Measurements from ENCODE around the gene NTRK3.

NTRK3 gene

DNA sequence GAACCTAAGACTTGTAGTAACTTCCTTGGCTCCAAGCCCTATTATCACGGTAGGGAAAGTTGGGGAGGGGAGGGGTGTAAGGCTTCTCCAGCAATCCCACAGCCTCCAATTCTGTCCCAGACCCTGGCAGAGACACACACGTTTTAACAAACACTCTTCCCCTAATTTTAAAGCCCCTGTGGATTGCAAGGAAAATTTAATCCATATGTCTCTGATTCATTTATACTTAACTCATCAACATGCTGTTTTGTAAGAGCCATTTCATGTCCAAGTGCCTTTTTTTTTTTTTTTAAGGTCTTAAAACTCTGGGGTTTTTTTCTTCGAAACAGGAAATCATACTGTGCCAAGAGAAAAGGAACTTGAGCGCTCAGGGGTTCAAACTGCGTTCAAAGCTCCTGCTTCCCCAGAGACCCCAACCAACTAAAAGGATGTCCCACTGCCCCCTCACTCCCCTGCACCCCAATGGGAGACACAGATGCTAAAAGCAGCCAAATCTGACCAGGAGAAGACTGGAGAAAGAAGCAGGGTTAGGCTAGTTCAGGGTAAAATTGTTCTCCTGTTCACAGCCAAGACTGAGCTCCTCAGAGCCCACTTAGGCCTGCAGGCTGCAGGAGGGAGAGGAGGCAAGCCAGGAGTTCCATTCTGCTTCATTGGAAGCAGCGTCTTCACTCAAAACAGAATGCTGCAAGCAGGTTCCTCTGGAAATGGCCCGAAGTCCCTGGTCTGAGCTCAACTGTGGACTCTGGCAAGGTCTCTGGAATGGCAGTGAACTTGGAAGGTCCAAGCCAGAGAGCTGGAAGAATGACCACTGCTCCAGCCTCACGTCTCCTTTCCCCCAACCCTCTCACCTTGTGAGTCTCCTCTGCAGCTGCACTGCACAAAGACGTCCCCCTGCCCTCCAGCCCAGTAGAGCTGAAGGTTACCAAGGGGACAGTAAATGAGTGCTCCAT lies 172.5 kb downstream of the NTRK3 start:
- H3F3A ChIP-seq (ENCODE audit: low read depth), result no peaks in the 10 kb centered on the region
- H3K9me3 ChIP-seq (ENCODE audit: insufficient read depth, low read depth, low read length), result no peaks in the 10 kb centered on the region
- H3K36me3 ChIP-seq (ENCODE audit: insufficient read depth, low read length), result no peaks in the 10 kb centered on the region
- H3K9ac ChIP-seq (ENCODE audit: low read depth, low read length, poor library complexity, severe bottlenecking), result no peak overlapping the region
- H3K4me3 ChIP-seq (ENCODE audit: low read length, poor library complexity, severe bottlenecking), result no peak overlapping the region
- no peaks in the 10 kb centered on the region for H3K9me2 ChIP-seq (replicated peaks; ENCODE audit: low read depth, low read length)
- no peak overlapping the region for H3K4me2 ChIP-seq (ENCODE audit: low read depth, low read length, poor library complexity, severe bottlenecking)
- no peak for TF ChIP-seq EZH2phosphoT487 (IDR thresholded peaks at IDR 0.05; ENCODE audit: borderline replicate concordance)
- TF ChIP-seq, protein P1, sequence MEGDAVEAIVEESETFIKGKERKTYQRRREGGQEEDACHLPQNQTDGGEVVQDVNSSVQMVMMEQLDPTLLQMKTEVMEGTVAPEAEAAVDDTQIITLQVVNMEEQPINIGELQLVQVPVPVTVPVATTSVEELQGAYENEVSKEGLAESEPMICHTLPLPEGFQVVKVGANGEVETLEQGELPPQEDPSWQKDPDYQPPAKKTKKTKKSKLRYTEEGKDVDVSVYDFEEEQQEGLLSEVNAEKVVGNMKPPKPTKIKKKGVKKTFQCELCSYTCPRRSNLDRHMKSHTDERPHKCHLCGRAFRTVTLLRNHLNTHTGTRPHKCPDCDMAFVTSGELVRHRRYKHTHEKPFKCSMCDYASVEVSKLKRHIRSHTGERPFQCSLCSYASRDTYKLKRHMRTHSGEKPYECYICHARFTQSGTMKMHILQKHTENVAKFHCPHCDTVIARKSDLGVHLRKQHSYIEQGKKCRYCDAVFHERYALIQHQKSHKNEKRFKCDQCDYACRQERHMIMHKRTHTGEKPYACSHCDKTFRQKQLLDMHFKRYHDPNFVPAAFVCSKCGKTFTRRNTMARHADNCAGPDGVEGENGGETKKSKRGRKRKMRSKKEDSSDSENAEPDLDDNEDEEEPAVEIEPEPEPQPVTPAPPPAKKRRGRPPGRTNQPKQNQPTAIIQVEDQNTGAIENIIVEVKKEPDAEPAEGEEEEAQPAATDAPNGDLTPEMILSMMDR (conservative IDR thresholded peaks at IDR 0.05; ENCODE audit: low read length), result no peak
- no peak overlapping the region for H2AFZ ChIP-seq (ENCODE audit: low read length)
- no peaks in the 10 kb centered on the region for H3K79me2 ChIP-seq (ENCODE audit: insufficient read depth, low read length)
- no peaks in the 10 kb centered on the region for H4K20me1 ChIP-seq (ENCODE audit: insufficient read depth, low read length, poor library complexity, severe bottlenecking)
- no peaks in the 10 kb centered on the region for H3K4me1 ChIP-seq (ENCODE audit: insufficient read depth, low read length, poor library complexity, severe bottlenecking)
- H3K27me3 ChIP-seq (ENCODE audit: insufficient read depth, low read length, poor library complexity, severe bottlenecking), result no peaks in the 10 kb centered on the region

DNA sequence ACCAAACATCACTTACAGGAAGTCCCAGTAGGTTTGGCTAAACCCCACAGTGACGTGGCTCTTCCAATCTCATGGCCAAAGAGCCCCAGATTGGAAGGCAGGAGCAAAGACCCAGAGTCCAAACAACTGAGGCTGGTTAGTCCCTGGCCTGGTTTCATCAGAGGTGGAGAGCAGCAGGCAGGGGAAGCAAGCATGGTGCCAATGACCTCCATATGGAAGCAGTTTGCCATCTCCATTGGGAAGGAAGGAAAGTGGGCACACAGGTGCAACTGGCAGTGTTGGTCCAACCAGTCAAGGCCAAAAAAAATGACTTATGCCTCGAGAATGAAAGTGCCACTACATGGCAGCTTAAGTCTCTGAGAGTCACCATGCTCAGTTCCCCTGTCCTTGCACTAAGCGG lies 175.9 kb downstream of the NTRK3 start:
- H3F3A ChIP-seq (ENCODE audit: low read depth), result no peaks in the 10 kb centered on the region
- H3K4me1 ChIP-seq (ENCODE audit: insufficient read depth, low read length, poor library complexity, severe bottlenecking), result no peaks in the 10 kb centered on the region
- TF ChIP-seq EZH2phosphoT487 (IDR thresholded peaks at IDR 0.05; ENCODE audit: borderline replicate concordance), result no peak
- TF ChIP-seq, protein P1 (conservative IDR thresholded peaks at IDR 0.05; ENCODE audit: low read length), result no peak
- H3K27me3 ChIP-seq (ENCODE audit: insufficient read depth, low read length, poor library complexity, severe bottlenecking), result no peaks in the 10 kb centered on the region
- no peaks in the 10 kb centered on the region for H3K9me3 ChIP-seq (ENCODE audit: insufficient read depth, low read depth, low read length)
- no peak overlapping the region for H3K4me2 ChIP-seq (ENCODE audit: low read depth, low read length, poor library complexity, severe bottlenecking)
- H3K9me2 ChIP-seq (replicated peaks; ENCODE audit: low read depth, low read length), result no peaks in the 10 kb centered on the region
- no peaks in the 10 kb centered on the region for H4K20me1 ChIP-seq (ENCODE audit: insufficient read depth, low read length, poor library complexity, severe bottlenecking)
- H3K4me3 ChIP-seq (ENCODE audit: low read length, poor library complexity, severe bottlenecking), result no peak overlapping the region
- H3K79me2 ChIP-seq (ENCODE audit: insufficient read depth, low read length), result no peaks in the 10 kb centered on the region
- no peaks in the 10 kb centered on the region for H3K36me3 ChIP-seq (ENCODE audit: insufficient read depth, low read length)
- H3K9ac ChIP-seq (ENCODE audit: low read depth, low read length, poor library complexity, severe bottlenecking), result no peak overlapping the region
- H2AFZ ChIP-seq (ENCODE audit: low read length), result no peak overlapping the region

DNA sequence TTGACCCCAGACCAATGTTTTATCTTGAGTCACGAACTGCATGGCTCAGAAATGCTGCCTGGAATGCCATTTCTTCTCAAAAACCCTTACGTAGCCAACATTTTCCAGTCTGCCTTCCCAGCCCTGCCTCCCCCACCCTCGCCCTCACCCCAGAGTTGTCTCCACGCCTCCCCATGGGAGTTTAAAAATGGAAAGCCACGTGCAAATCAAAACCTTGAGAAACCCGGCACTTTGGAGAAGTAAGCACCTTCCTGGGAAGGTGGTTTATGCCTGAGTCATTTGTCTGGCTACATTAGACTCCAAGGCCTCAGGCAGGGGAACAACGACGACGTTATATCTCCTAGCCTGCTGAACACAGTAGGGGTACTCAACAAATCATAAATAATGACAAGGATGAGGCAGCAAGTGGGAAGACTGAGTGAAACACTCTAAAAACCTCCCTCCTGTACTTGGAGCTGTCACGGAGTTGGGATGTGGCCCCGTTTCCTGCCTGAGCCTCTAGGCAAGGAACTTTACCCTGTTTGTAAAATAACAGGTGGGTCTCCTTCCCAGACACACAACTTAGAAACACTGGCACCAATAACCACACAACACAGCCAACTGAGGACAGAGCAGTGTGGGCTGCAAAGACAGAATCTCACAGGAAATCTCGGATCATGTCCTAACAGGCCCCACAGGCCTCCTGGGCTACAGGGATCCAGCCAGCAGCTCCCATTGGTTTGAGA lies 179.1 kb downstream of the NTRK3 start:
- H3F3A ChIP-seq (ENCODE audit: low read depth), result no peaks in the 10 kb centered on the region
- H3K79me2 ChIP-seq (ENCODE audit: insufficient read depth, low read length), result no peaks in the 10 kb centered on the region
- H3K9ac ChIP-seq (ENCODE audit: low read depth, low read length, poor library complexity, severe bottlenecking), result no peak overlapping the region
- no peaks in the 10 kb centered on the region for H3K9me3 ChIP-seq (ENCODE audit: insufficient read depth, low read depth, low read length)
- no peak overlapping the region for H2AFZ ChIP-seq (ENCODE audit: low read length)
- no peaks in the 10 kb centered on the region for H3K36me3 ChIP-seq (ENCODE audit: insufficient read depth, low read length)
- no peaks in the 10 kb centered on the region for H3K27me3 ChIP-seq (ENCODE audit: insufficient read depth, low read length, poor library complexity, severe bottlenecking)
- no peak overlapping the region for H3K4me3 ChIP-seq (ENCODE audit: low read length, poor library complexity, severe bottlenecking)
- H4K20me1 ChIP-seq (ENCODE audit: insufficient read depth, low read length, poor library complexity, severe bottlenecking), result no peaks in the 10 kb centered on the region
- TF ChIP-seq, protein P1 (conservative IDR thresholded peaks at IDR 0.05; ENCODE audit: low read length), result no peak
- TF ChIP-seq EZH2phosphoT487 (IDR thresholded peaks at IDR 0.05; ENCODE audit: borderline replicate concordance), result no peak
- no peaks in the 10 kb centered on the region for H3K4me1 ChIP-seq (ENCODE audit: insufficient read depth, low read length, poor library complexity, severe bottlenecking)
- no peaks in the 10 kb centered on the region for H3K9me2 ChIP-seq (replicated peaks; ENCODE audit: low read depth, low read length)
- no peak overlapping the region for H3K4me2 ChIP-seq (ENCODE audit: low read depth, low read length, poor library complexity, severe bottlenecking)

All from Loucy (cell line).